ENCODE results near the gene RBBP8. TPM values are rescaled to one million over a fixed set of nuclear protein-coding genes. Genes with fewer than 3 reads are reported as not detected.
"Not testable (repeated sequence)": the region's sequence is repeated elsewhere in the genome, so short reads cannot be mapped to it uniquely, and the experiment has no call there.

Gene RBBP8
- total RNA-seq, result 44.4 and 48.8 TPM in 2 replicates

DNA sequence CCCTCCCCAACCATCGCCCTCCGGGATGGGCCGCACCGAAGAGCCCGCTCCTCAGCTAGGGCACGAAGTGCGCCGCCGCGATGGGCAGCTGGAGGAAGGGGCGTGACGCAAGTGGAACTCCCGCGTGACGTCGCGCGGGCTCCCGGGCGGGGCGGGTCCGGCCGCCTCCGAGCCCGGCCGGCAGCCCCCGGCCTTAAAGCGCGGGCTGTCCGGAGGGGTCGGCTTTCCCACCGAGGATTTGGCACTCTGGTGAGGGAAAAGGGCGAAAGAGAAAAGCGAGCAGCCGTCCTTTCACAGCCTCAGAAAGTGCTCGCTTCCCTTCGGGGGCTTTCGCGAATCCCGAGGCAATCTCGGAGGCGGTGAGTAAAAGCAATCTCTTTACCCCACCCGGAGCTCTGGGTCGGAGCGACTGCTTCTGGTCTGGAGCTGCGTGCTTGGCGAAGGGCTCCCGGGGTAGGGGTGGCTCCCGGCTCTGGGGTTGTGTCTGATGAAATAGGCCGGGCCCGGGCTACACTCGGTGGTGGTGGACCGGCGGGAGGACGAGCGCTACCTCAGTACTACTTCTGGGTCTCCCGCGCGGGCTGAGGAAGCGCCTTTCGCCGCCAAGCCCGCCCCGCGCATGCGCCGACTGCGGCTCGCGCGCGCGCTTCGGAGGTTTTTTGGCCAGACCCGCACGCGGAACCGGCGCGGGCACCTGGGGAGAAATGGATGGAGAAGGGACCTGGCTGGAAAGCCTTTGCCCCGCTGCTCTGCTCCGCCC is at the start of gene RBBP8:
Gene RBBP8, plus strand, starts transcription at position 123 of the 760 bp plus-strand sequence. CDS start 3,524 bp downstream, outside the sequence.
- intact Hi-C loops (cut with micrococcal nuclease), result loop anchor here (1.0 to 10.0 kb wide), 13 partner anchors 87 to 1461 kb away; partner anchors contain the start of genes CABLES1, ESCO1, MIB1 and NPC1

DNA sequence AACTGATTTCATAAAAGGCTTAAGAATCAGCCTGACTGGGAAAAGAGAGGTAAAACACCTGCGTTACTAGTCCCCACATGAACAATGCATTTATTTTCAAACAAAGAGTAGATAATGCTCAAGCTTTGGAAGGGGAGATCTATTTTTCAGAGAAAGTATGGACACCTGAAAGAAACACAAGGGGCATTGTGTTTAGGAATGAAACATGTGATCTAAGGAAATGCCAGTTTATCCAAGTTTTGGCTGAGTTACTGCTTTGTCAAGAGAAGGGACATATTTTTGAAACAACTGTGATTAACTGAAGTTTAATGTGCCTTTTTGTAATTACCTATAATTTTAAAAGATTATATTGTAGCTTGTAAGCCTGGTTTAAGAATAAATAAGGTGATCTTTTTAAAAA is 49.3 kb upstream of the RBBP8 start:
- intact Hi-C loops (cut with micrococcal nuclease), result no loop called here

DNA sequence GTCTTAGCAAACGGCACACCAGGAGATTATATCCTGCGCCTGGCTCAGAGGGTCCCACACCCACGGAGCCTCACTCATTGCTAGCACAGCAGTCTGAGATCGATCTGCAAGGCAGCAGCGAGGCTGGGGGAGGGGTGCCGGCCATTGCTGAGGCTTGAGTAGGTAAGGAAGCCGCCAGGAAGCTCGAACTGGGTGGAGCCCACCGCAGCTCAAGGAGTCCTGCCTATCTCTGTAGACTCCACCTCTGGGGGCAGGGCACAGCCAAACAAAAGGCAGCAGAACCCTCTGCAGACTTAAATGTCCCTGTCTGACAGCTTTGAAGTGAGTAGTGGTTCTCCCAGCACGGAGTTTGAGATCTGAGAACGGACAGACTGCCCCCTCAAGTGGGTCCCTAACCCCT is 47.4 kb upstream of the RBBP8 start:
- intact Hi-C loops (cut with micrococcal nuclease), result not testable (repeated sequence)

DNA sequence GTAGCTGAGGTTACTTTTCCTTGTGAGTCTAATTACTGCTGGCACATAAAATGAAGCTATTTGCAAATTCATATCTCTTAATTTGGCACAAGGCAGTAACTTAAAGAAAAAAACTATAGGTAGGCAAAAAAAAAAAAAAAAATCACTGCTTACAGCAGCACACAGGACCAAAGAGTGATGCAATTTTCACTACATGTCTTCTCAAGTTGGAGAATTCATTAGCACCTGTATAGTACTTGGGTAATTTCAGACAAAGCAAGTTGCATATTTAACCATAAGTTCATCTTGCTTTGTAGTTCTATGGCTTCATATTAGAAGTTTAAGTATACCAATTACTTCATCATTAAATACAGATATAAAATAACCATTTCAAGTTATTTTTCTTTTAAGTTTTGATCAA is 33.7 kb upstream of the RBBP8 start:
- intact Hi-C loops (cut with micrococcal nuclease), result no loop called here

DNA sequence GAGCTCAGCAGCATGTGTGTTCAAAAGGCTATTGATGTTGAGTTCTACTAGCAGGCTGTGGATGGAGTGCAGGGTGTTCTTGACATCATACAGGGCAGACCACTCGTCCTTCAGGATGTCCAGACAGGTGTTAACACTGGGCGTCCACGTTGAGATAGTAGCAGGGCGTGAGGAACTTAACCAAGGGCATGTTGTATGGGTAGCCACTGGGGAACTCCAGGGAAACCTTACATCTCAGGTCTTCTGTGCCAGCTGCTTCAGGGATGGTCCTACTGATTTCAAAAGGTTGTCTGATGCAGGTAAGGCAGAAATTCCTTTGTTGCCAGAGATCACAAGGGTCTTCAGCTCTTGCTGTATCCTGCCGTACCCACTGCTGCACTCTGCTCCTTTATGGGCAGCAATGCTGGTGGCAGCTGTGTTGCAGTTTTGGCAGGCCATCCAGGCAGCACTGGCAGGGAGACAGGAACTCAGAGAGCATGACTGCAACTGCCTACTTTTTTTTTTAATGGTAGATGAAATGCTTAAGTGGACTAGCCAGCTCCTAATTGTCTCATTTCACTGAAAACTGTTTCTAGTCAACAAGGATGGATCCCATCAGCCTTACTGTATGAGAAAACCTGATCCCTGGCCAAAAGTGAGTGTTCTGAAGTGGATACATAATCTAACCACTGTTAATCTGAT is 32.4 kb upstream of the RBBP8 start:
- intact Hi-C loops (cut with micrococcal nuclease), result no loop called here

DNA sequence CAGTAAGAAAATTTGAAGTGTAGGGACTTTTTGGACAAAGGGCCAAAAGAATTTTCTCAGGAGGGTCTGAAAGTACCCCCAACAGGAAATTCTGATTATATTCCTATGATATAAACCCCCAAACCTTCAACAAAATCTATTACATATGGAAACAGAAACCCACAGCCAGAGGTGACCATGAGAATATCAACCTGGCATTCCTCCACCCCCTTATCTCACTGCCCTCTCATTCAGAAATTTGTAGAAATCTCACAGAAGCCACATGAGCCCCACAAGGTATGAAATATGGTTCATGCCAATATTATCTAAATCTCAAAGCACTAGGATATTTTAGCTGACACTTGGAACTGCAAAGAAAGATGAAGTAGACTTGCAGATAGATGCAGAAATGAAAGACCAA is 31.0 kb upstream of the RBBP8 start:
- intact Hi-C loops (cut with micrococcal nuclease), result no loop called here

DNA sequence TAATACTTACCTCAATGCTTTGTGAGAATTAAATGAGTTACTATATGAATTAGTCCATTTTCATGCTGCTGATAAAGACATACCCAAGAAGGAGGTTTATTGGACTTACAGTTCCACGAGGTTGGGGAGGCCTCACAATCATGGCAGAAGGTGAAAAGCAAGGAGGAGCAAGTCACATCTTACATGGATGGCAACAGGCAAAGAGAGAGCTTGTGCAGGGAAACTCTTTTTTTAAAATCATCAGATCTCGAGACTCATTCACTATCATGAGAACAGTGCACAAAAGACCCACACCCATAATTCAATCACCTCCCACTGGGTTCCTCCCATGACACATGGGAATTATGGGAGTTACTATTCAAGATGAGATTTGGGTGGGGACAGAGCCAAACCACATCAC is 29.9 kb upstream of the RBBP8 start:
- intact Hi-C loops (cut with micrococcal nuclease), result not testable (repeated sequence)

DNA sequence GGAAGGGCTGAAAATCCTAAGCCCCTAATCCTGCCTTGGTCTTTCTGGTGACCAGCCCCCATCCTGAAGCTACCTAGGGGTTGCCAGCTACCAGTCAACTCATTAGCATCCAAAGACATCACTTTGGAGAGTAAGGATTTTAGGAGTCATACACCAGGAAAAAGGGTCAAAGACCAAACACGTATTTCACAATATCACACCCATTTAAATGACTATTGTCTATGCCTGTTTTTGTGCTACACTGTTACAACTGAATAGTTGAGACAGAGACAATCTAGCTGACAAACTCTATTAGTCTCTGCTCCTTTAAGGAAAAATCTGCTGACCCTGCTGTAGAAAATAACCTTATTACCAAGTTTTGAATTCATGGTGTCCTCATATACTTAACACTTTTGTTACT is 21.0 kb upstream of the RBBP8 start:
- intact Hi-C loops (cut with micrococcal nuclease), result no loop called here

DNA sequence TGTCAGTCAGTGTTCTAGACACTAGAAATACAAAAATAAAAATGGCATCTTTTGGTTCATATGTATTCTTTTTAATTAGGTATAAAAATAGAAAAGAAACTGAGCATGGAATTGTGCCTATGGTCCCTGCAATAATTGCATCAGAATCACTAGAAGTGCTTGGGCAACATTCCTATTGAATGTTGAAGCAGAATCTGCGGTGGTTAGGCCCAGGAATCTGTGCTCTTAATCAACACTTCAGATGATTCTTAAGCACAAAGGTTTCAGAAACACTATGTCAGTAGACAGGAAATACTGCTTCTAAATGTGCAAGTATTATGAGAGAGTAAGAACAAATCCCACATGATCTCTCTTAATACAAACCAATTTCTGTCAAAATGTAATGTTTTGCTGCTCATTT is 20.3 kb upstream of the RBBP8 start:
- intact Hi-C loops (cut with micrococcal nuclease), result no loop called here

DNA sequence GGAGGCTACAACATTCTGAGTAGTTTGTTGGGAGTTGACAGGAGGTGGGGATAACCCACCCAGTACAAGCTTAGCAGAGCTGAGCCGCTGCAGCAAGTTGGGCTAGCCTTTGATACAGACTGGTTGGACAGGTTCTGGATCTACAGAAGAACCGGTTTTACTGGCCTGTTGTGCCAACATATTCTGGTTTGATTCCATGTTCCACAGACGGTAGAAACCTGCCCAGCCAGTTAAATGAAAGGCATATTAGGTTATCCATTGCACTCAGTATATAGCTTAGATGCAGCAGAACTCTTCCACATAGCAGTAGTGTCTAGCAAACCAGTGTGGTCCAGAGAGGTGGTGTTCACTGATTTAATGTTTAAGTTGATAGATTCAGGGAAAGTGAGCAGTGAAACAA is 19.3 kb upstream of the RBBP8 start:
- intact Hi-C loops (cut with micrococcal nuclease), result no loop called here

DNA sequence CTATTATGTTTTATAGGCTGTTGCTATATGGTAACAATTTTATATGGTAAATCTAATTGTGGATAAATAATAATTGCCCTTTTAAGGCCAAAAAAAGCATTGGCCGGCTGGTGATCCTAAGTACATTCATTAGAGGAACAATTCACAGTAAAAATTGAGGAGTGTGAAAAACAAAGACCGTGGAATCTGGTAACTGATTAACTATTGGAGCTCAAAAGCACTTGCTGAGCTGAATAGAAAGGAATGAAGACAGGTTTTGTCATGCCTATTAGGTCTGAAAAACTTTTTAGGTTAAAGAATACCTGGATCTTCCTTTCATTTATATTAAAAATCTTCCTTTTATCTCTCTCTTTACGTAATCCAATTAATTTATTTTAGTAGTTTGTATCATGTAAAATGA is 18.5 kb upstream of the RBBP8 start:
- intact Hi-C loops (cut with micrococcal nuclease), result no loop called here

DNA sequence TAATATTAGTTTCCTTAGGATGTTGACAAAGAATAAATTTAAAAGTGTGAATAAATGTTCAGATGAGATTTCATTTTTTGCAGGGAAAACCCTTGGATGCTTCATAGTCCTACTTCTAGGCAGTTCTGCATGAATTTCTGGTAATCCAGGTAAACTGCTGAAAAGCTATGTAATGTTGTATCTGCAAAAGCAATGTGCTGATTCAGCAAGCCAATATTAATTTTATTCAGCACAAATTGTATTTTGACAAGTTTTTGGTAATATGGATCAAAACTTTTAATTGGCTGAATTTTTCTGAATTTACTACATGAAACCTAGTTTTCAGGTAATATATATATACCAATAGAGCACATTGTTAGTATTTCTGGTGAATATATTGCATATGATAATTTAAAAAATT is 17.8 kb upstream of the RBBP8 start:
- intact Hi-C loops (cut with micrococcal nuclease), result no loop called here

DNA sequence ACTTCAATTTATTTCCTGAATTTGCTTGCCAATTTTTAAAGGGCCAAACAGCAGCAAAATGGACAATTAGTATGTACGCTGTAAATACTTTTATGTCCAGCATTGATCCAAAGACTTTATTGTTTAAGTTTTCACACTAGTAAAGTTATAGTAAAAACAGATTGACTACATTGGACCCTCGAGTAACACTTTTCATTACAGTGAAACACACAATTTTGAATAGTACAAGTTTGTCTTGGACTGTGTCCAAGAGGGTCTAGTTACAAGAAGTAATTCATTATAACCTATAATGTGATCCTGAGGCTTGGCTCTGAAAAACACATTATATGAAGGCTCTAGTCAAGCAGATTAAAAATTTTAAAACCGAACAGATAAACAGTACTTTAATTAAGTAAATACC is 11.4 kb upstream of the RBBP8 start:
- intact Hi-C loops (cut with micrococcal nuclease), result no loop called here

DNA sequence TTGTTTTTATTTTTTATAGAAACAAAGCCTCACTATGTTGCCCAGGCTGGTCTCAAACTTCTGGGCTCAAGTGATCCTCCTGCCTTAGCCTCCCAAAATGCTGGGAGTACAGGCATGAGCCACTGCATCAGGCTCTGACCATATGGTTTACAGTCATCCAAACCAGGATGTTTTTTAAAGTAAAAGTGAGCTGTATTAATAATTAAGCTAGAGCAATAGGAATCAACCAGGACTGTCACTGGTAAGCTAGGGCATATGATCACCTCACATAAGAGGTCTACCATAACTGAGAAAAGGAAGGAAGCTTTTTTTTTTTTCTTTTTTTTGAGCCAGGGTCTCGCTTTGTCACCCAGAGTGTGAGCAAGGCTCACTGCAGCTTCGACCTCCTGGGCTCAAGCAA is 8.5 kb upstream of the RBBP8 start:
- intact Hi-C loops (cut with micrococcal nuclease), result no loop called here

DNA sequence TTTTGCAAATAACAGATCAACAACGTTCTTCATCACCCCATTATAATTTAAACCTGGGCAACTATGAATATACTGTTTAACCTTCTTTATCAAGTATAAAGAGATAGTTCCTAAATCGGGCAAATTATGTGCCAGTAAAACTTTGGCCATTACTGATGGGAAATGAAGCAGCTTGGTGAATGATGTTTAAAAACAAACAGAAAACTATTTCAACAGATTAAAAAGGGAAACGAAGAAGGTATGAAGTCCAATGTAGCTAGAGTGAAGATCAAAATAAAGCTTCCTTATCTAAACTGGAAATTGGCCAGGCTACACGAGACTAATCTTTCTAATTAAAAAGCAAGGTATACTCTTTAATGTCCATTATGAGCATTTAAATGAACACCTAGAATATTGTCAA is 6.7 kb upstream of the RBBP8 start:
- intact Hi-C loops (cut with micrococcal nuclease), result no loop called here

DNA sequence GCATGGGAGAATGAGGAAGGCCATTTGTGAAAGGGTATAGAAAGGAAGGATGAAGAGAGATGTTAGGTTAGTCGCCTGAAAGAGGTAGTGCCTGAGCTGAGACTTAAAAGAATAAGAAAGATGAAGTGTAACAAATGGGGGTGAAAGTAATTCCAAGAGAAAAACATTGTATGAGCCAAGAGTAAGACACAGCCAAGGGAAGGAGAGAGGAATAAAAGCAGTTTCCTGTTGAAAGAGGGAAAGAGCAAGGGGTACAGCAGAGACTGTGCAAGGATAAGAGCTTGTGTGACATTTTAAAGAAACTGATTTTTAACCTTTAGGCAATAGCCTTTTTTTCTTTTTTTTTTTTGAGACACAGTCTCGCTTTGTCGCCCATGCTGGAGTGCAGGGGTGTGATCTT is 4.8 kb upstream of the RBBP8 start:
- intact Hi-C loops (cut with micrococcal nuclease), result no loop called here

DNA sequence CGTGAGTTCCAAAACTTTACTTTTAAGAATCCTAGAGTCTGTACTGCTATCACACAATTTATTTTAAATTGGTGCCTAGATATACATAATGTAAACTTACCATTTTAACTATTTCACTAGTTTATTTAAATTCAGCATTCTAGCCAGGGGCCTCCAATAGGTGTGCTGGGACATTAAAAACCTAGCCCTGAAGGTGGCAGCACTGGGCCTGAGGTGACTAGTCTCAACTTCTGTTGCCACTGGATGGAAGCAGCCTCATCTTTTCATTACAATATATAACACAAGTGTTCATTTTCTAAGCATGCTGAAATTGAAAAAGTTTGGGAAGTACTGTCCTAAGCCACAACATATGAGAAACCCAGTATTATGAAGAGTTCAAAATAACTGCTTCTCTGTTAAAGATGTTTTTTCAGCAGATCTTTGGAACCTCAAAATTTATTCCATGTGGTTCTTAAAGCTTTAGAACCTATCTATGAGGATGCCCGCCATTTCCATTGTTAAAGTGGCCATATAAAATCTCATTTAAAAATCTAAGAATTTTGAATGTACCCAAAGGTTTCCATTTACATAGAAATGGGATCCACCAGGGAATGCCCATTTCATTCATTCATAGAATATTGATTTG is 2.9 kb upstream of the RBBP8 start:
- intact Hi-C loops (cut with micrococcal nuclease), result loop anchor here (1.0 to 10.0 kb wide), 10 partner anchors 53 to 1465 kb away; partner anchors contain the start of genes ESCO1, MIB1, OSBPL1A and TTC39C

DNA sequence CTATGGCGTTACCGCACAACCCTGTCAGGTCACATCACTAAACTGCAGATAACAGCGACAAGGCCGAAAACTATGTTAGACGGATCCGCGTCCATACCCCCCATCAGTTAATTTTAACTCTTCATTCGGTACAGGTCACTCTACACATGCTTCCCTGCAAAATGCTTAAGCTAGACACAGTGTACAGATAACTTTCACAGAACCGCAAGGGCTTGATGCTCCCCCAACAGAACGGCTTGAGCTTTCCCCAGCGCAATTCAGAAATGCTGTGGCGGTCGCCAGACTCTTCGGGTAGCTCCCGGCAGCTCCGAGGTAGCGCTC is 283 bp upstream of the RBBP8 start:
- intact Hi-C loops (cut with micrococcal nuclease), result loop anchor here (1.0 to 10.0 kb wide), 13 partner anchors 88 to 1462 kb away; partner anchors contain the start of genes CABLES1, ESCO1, MIB1 and NPC1

DNA sequence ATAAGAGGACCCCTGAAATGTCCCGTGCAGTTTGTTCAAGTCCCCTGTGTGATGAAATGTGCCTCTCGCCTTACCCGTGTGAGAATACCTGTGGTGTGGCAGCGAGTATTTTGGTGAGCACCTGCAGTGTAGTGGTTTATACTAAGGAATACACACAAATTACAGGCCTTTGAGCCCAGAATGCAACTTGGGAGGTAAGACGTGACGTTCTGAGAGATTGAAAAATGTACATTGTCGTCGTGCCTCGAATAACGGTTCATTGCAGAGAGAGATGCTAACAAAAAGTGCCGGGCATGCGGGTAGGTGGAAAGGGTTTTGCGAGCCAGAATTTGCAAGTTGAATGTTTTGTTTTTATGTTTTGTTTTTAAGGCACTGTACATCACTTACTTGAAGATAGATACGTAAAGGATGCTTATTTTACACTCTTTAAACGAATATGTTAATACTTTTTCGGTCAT is 867 bp downstream of the RBBP8 start:
- intact Hi-C loops (cut with micrococcal nuclease), result loop anchor here (1.0 to 10.0 kb wide), 14 partner anchors 61 to 1461 kb away; partner anchors contain the start of genes CABLES1, ESCO1, MIB1 and NPC1

DNA sequence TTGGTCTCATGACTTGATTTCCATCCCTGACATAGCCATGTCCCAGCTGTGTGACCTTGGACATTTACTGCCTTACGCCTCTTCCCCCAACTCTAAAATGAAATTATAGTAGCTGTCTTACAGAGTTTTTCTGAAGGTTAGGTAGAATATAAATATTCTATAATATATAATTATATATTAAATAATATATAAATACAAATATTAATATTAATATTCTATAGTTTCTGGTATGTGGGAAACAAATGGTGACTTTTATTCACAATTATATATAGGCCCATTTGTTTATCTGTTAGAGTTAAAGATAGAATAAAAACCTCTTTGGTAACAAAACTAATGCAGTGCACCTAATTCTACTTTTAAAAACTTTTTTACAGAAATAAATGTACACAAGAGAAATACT is 1.7 kb downstream of the RBBP8 start:
- intact Hi-C loops (cut with micrococcal nuclease), result loop anchor here (2.0 to 10.0 kb wide), 5 partner anchors 62 to 1460 kb away; partner anchors contain the start of genes ESCO1, MIB1, OSBPL1A and TTC39C

DNA sequence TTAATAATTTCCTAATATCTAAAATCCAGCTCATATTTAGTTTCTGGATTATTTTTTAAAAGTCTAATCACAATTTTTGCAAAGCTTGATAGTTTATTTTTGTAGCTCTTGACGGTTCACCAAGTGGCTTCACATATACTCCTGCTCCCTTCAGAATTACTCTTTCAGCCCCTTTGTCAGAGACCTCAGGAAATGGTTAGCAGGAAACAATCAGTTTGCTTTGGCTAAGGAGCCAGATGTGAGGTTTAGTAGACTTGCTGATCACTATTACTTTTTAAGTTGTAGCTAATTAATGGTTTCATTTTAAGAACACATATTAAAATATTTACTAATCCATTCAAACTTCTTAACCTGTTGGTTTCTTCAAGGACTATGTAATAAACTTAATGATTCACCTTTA is 2.3 kb downstream of the RBBP8 start:
- intact Hi-C loops (cut with micrococcal nuclease), result loop anchor here (2.0 to 10.0 kb wide), 2 partner anchors 63 to 1459 kb away; partner anchors contain the start of gene OSBPL1A

DNA sequence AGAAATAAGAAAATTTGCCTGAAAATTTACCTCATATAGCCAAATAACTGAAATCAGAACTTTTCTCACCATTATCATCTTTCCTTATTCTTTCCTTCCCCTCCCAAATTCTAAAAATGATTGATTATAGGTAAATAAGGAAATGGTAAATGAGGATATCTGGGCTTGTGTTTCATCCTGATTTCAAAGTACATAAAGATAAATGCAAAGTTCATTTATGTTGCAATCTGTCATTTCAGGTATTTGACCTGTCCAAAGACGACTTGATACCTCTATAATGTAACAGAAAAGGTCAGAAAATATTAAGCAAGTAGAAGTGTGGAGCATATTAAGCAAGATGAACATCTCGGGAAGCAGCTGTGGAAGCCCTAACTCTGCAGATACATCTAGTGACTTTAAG is 3.4 kb downstream of the RBBP8 start:
- intact Hi-C loops (cut with micrococcal nuclease), result loop anchor here (10.0 kb wide), 1 partner anchor 1458 kb away; the partner anchor contains the start of gene OSBPL1A

Data from T-helper 1 cell treated with Interleukin-12 subunit alpha and Interleukin-12 subunit beta and Interleukin-4 antibody, amounts not matched to agents 30 ng/mL and 1 ng/mL, for 36 hours (primary cell).